SK-N-SH (cell line): ENCODE data around the gene SEC16A. TPM values are rescaled to one million over a fixed set of nuclear protein-coding genes. Genes with fewer than 3 reads are reported as not detected.

Source experiments
- CTCF ChIA-PET: fragments of 300-600, 350-600 bp; formaldehyde crosslinking; extraction: SDS; loops from one replicate; lab custom pipeline; 2021; lab: Yijun Ruan, JAX
- POLR2A ChIA-PET: fragments of 350-600 bp; sonication (Branson Sonifier 250); formaldehyde crosslinking; extraction: SDS; loops from one replicate; lab custom pipeline; 2020; ENCODE audit warnings: antibody characterized with exemption, inconsistent platforms; lab: Yijun Ruan, JAX
- DNase-seq: peaks from one replicate; pipeline ENCODE4 v3.0.0; 2012
- H2AFZ ChIP-seq: fragments of 200-600 bp; sonication (generic); 2 replicates; pipeline ENCODE4 v1.8.1; 2016; ENCODE audit warnings: antibody characterized with exemption, mild to moderate bottlenecking, low read depth
- H3F3A ChIP-seq: fragments of 200-600 bp; sonication (generic); replicated peaks from 2 replicates; pipeline ENCODE3; 2016; ENCODE audit warnings: antibody characterized with exemption, mild to moderate bottlenecking; ENCODE audit not compliant: insufficient read depth
- H3K27ac ChIP-seq, 2 experiments: fragments of 200-500 bp in 1 of 2; fragments of 200-600 bp in 1 of 2; sonication (Bioruptor generic) in 1 of 2; sonication (generic), shearing (Covaris generic) in 1 of 2; 2 replicates each; pipeline versions ENCODE4 v1.5.1 to v1.6.1; 2014 to 2016; ENCODE audit warnings: low read depth in 2 of 2, inconsistent platforms in 1 of 2, low read length in 1 of 2, mild to moderate bottlenecking in 1 of 2, mixed read lengths in 1 of 2
- H3K27me3 ChIP-seq: fragments of 200-600 bp; sonication (generic), shearing (Covaris generic); 2 replicates; pipeline ENCODE4 v1.6.1; 2016; ENCODE audit warnings: mixed run types; ENCODE audit not compliant: insufficient read depth
- H3K36me3 ChIP-seq, 2 experiments: fragments of 200-500 bp in 1 of 2; fragments of 200-600 bp in 1 of 2; sonication (Bioruptor generic) in 1 of 2; sonication (generic) in 1 of 2; replicated peaks in 1 of 2; 2 replicates each; pipeline versions ENCODE3 to v1.5.1; 2014 to 2016; ENCODE audit warnings: low read length in 1 of 2, mild to moderate bottlenecking in 1 of 2; ENCODE audit not compliant: insufficient read depth in 2 of 2, control insufficient read depth in 1 of 2
- H3K4me1 ChIP-seq, 2 experiments: fragments of 200-500 bp in 1 of 2; fragments of 200-600 bp in 1 of 2; sonication (Bioruptor generic) in 1 of 2; sonication (generic), shearing (Covaris generic) in 1 of 2; 2 replicates each; pipeline versions ENCODE4 v1.5.1 to v1.6.1; 2014 to 2016; ENCODE audit warnings: low read depth in 1 of 2, low read length in 1 of 2, mixed run types in 1 of 2; ENCODE audit not compliant: insufficient read depth in 2 of 2, control insufficient read depth in 1 of 2
- H3K4me2 ChIP-seq: fragments of 200-600 bp; sonication (generic), shearing (Covaris generic); 2 replicates; pipeline ENCODE4 v1.6.1; 2017; ENCODE audit warnings: mixed run types
- H3K4me3 ChIP-seq, 2 experiments: fragments of 200-500 bp in 1 of 2; fragments of 200-600 bp in 1 of 2; sonication (Bioruptor generic) in 1 of 2; sonication (generic), shearing (Covaris generic) in 1 of 2; 2 replicates each; pipeline versions ENCODE4 v1.5.1 to v1.8.1; 2014 to 2016; ENCODE audit warnings: low read depth in 2 of 2, inconsistent platforms in 1 of 2, low read length in 1 of 2, mild to moderate bottlenecking in 1 of 2, mixed read lengths in 1 of 2, moderate library complexity in 1 of 2
- H3K79me2 ChIP-seq: fragments of 200-600 bp; sonication (generic); 2 replicates; pipeline ENCODE4 v1.8.1; 2017; ENCODE audit warnings: mild to moderate bottlenecking; ENCODE audit not compliant: insufficient read depth
- H3K9ac ChIP-seq: fragments of 200-600 bp; sonication (generic); 2 replicates; pipeline ENCODE4 v1.6.1; 2017; ENCODE audit warnings: mixed run types
- H3K9me2 ChIP-seq: fragments of 200-600 bp; sonication (generic); 2 replicates; pipeline ENCODE4 v1.6.1; 2017; ENCODE audit warnings: mixed run types
- H3K9me3 ChIP-seq: fragments of 200-600 bp; sonication (generic); 2 replicates; pipeline ENCODE4 v1.6.1; 2017; ENCODE audit warnings: mixed run types, mild to moderate bottlenecking, moderate library complexity
- H4K20me1 ChIP-seq: fragments of 200-600 bp; sonication (generic); 2 replicates; pipeline ENCODE4 v1.6.1; 2017; ENCODE audit warnings: mild to moderate bottlenecking, mixed run types; ENCODE audit not compliant: insufficient read depth
- CHD2 ChIP-seq: fragments of 150-350 bp; IDR thresholded peaks from 2 replicates; pipeline ENCODE4 v1.6.1; 2018; ENCODE audit warnings: low read length; ENCODE audit not compliant: partially characterized antibody
- ELF1 ChIP-seq: IDR thresholded peaks from 2 replicates; pipeline ENCODE4 v1.4.0; 2012
- EP300 ChIP-seq, 2 experiments: IDR thresholded peaks; 2 replicates each; pipeline versions ENCODE4 v1.4.0 to v1.6.1; 2012; ENCODE audit warnings: borderline replicate concordance in 1 of 2, low read depth in 1 of 2, low read length in 1 of 2
- EZH2phosphoT487 ChIP-seq: fragments of 200-600 bp; sonication (generic); IDR thresholded peaks from 2 replicates; pipeline ENCODE4 v1.6.1; 2017; ENCODE audit warnings: low read depth, mixed run types, mild to moderate bottlenecking, antibody characterized with exemption, moderate library complexity, borderline replicate concordance
- FOSL2 ChIP-seq: IDR thresholded peaks from 2 replicates; pipeline ENCODE4 v1.4.0; 2012; ENCODE audit warnings: low read depth, mild to moderate bottlenecking, moderate library complexity, borderline replicate concordance
- GABPA ChIP-seq: IDR thresholded peaks from 2 replicates; pipeline ENCODE4 v1.4.0; 2012; ENCODE audit warnings: low read depth, mild to moderate bottlenecking
- IRF3 ChIP-seq: fragments of 150-350 bp; IDR thresholded peaks from 2 replicates; pipeline ENCODE4 v1.6.1; 2016; ENCODE audit warnings: mild to moderate bottlenecking, low read depth, low read length
- MEF2A ChIP-seq: IDR thresholded peaks from 2 replicates; pipeline ENCODE4 v1.4.0; 2012; ENCODE audit warnings: low read depth, borderline replicate concordance
- MXI1 ChIP-seq: IDR thresholded peaks from 2 replicates; pipeline ENCODE4 v1.6.1; 2012; ENCODE audit warnings: mild to moderate bottlenecking, low read depth, low read length, improper control_type of control experiment
- NFIC ChIP-seq: IDR thresholded peaks from 2 replicates; pipeline ENCODE4 v1.4.0; 2012; ENCODE audit warnings: borderline replicate concordance
- POLR2AphosphoS5 ChIP-seq: IDR thresholded peaks from 2 replicates; pipeline ENCODE4 v1.6.1; 2012; ENCODE audit warnings: low read depth, low read length
- REST ChIP-seq: IDR thresholded peaks from 2 replicates; pipeline ENCODE4 v1.6.1; 2012; ENCODE audit warnings: mild to moderate bottlenecking, low read depth, low read length, moderate library complexity
- RFX5 ChIP-seq: IDR thresholded peaks from 2 replicates; pipeline ENCODE4 v1.6.1; 2012; ENCODE audit warnings: mild to moderate bottlenecking, improper control_type of control experiment, low read length
- RXRA ChIP-seq: IDR thresholded peaks from 2 replicates; pipeline ENCODE4 v1.4.0; 2012; ENCODE audit warnings: low read depth, mild to moderate bottlenecking, borderline replicate concordance
- SIN3A ChIP-seq: IDR thresholded peaks from 2 replicates; pipeline ENCODE4 v1.6.1; 2012; ENCODE audit warnings: low read depth, mild to moderate bottlenecking, low read length, moderate library complexity, borderline replicate concordance
- SMC3 ChIP-seq: IDR thresholded peaks from 2 replicates; pipeline ENCODE4 v1.6.1; 2012; ENCODE audit warnings: low read depth, low read length, improper control_type of control experiment
- TAF1 ChIP-seq: IDR thresholded peaks from 2 replicates; pipeline ENCODE4 v1.6.1; 2012; ENCODE audit warnings: low read depth, mild to moderate bottlenecking, low read length, moderate library complexity, borderline replicate concordance
- TCF12 ChIP-seq: IDR thresholded peaks from 2 replicates; pipeline ENCODE4 v1.4.0; 2012
- TEAD4 ChIP-seq: IDR thresholded peaks from 2 replicates; pipeline ENCODE4 v1.4.0; 2012; ENCODE audit warnings: mild to moderate bottlenecking, borderline replicate concordance; ENCODE audit not compliant: insufficient read depth
- WGBS: methylation state at CpG from one replicate; pipeline ENCODE4 v1.1.6; 2017; ENCODE audit warnings: low lambda C conversion rate; 5-methylcytosine and 5-hydroxymethylcytosine counted together
- polyA plus RNA-seq, 3 experiments: library from polyadenylated mRNA; depleted of rRNA; stranded (reverse); fragments of >200 nt; gene quantifications; 2 replicates each; pipeline ENCODE4 v1.2.3, GENCODE V29; 2012
- TF ChIP-seq, protein P1 (sequence below): fragments of 200-600 bp; sonication (generic); IDR thresholded peaks from 2 replicates; pipeline ENCODE4 v1.6.1; 2017; ENCODE audit warnings: antibody characterized with exemption, mild to moderate bottlenecking, moderate library complexity
- TF ChIP-seq, protein P2 (sequence below): fragments of 150-350 bp; IDR thresholded peaks from 2 replicates; pipeline ENCODE4 v1.6.1; 2017; ENCODE audit warnings: antibody characterized with exemption, low read length, low read depth, borderline replicate concordance

SEC16A gene
- polyA plus RNA-seq, 1 of the 3 experiments (the other 2 are of a cell fraction) = 25.9 TPM

DNA sequence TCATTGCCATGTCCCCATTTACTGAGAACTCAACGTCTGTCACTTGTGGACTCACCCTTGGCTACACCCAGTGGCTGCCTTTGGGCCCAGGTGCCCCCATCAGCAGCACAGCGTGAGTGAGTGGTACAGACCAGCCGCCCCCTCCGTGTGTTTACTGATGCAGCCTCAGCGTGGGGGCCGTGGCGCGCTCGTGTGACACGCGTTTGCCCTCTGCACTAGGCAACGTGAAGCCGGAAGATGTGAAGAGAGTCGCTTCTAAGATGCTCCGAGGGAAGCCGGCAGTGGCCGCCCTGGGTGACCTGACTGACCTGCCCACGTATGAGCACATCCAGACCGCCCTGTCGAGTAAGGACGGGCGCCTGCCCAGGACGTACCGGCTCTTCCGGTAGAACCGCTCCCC lies 60.0 kb downstream of the SEC16A start:
- Histone ChIP-seq H3F3A (peaks cover 12% of the 10 kb centered on the region), H3K4me3 (no peak overlapping the region), H3K27me3 (no peaks in the 10 kb centered on the region), H4K20me1 (no peaks in the 10 kb centered on the region), H2AFZ (no peak overlapping the region), H3K9ac (no peak overlapping the region), H3K4me1 (no peaks in the 10 kb centered on the region), H3K9me3 (no peaks in the 10 kb centered on the region), H3K79me2 (no peaks in the 10 kb centered on the region), H3K36me3 (peaks cover 21 to 49% of the 10 kb centered on the region in 2 experiments), H3K9me2 (no peaks in the 10 kb centered on the region), H3K27ac (no peak overlapping the region), H3K4me2 (no peak overlapping the region)
- 90% methylated on average over 5 of the region's 26 CpGs for WGBS
- TF ChIP-seq TCF12 (no peak), EP300 (IDR thresholded peaks at IDR 0.05; ENCODE audit: borderline replicate concordance in 1 of 2, low read depth in 1 of 2, low read length in 1 of 2) (no peak), MXI1 (no peak), GABPA (no peak), TEAD4 (no peak), RFX5 (no peak), SIN3A (no peak), POLR2AphosphoS5 (no peak), CHD2 (no peak), NFIC (no peak), SMC3 (no peak), RXRA (no peak), EZH2phosphoT487 (no peak), MEF2A (no peak), FOSL2 (no peak)
- TF ChIP-seq, protein P1, sequence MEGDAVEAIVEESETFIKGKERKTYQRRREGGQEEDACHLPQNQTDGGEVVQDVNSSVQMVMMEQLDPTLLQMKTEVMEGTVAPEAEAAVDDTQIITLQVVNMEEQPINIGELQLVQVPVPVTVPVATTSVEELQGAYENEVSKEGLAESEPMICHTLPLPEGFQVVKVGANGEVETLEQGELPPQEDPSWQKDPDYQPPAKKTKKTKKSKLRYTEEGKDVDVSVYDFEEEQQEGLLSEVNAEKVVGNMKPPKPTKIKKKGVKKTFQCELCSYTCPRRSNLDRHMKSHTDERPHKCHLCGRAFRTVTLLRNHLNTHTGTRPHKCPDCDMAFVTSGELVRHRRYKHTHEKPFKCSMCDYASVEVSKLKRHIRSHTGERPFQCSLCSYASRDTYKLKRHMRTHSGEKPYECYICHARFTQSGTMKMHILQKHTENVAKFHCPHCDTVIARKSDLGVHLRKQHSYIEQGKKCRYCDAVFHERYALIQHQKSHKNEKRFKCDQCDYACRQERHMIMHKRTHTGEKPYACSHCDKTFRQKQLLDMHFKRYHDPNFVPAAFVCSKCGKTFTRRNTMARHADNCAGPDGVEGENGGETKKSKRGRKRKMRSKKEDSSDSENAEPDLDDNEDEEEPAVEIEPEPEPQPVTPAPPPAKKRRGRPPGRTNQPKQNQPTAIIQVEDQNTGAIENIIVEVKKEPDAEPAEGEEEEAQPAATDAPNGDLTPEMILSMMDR = no peak
- CTCF ChIA-PET = no interaction called here
- DNase-seq = no peak
- POLR2A ChIA-PET = no interaction called here

DNA sequence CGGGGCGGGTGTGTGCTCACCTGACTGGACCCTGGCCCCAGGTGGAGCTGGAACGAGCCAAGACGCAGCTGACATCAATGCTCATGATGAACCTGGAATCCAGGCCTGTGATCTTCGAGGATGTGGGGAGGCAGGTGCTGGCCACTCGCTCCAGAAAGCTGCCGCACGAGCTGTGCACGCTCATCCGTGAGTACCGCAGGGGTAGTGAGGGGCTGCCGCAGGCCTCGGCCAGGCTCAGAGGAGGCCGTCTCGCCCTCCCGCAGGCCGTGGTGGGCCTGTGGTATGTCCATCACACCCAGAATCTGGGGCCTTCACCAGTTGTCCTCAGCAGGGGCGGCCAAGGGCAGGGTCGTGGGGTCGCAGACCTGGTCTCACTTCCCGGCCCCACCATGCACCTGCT lies 61.0 kb downstream of the SEC16A start:
- TF ChIP-seq IRF3 = no peak
- TF ChIP-seq REST = no peak
- no peak for TF ChIP-seq RFX5
- TF ChIP-seq SMC3 = no peak
- no peak for TF ChIP-seq ELF1
- TF ChIP-seq, protein P2, sequence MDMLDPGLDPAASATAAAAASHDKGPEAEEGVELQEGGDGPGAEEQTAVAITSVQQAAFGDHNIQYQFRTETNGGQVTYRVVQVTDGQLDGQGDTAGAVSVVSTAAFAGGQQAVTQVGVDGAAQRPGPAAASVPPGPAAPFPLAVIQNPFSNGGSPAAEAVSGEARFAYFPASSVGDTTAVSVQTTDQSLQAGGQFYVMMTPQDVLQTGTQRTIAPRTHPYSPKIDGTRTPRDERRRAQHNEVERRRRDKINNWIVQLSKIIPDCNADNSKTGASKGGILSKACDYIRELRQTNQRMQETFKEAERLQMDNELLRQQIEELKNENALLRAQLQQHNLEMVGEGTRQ = no peak
- TF ChIP-seq TEAD4 = no peak
- TF ChIP-seq TAF1 = no peak
- no peak for TF ChIP-seq MEF2A
- no peak for TF ChIP-seq GABPA
- TF ChIP-seq POLR2AphosphoS5 = no peak
- no peak for TF ChIP-seq TCF12

More for the DNA sequence above, 61.0 kb downstream of the SEC16A start:
- H3K4me2 ChIP-seq = no peak overlapping the region
- no peak for DNase-seq
- H3F3A ChIP-seq = peaks cover 7% of the 10 kb centered on the region
- CTCF ChIA-PET = no interaction called here
- H3K9ac ChIP-seq = no peak overlapping the region
- no peak overlapping the region for H3K4me3 ChIP-seq
- H3K9me2 ChIP-seq = no peaks in the 10 kb centered on the region
- 96% methylated on average over 8 of the region's 21 CpGs for WGBS
- no peaks in the 10 kb centered on the region for H3K27me3 ChIP-seq
- POLR2A ChIA-PET = no interaction called here
- no peaks in the 10 kb centered on the region for H3K9me3 ChIP-seq
- H2AFZ ChIP-seq = no peak overlapping the region
- no peaks in the 10 kb centered on the region for H3K79me2 ChIP-seq
- no peaks in the 10 kb centered on the region for H4K20me1 ChIP-seq
- no peak overlapping the region for H3K27ac ChIP-seq
- H3K4me1 ChIP-seq = no peaks in the 10 kb centered on the region
- peaks cover 21 to 59% of the 10 kb centered on the region in 2 experiments for H3K36me3 ChIP-seq
